IPS-20b (cell line): ENCODE results near the gene DUS1L.

Experiments used
- H3K27ac ChIP-seq: one replicate; pipeline ENCODE4 v1.5.1; 2013; ENCODE audit warnings: low read length
- H3K27me3 ChIP-seq: 2 replicates; pipeline ENCODE4 v1.6.1; 2013; ENCODE audit warnings: mild to moderate bottlenecking, low read length, inconsistent platforms; ENCODE audit not compliant: insufficient read depth
- H3K36me3 ChIP-seq: 2 replicates; pipeline ENCODE4 v1.6.1; 2013; ENCODE audit warnings: low read depth, mild to moderate bottlenecking, inconsistent platforms, low read length, moderate library complexity; ENCODE audit not compliant: insufficient read depth
- H3K4me1 ChIP-seq: 2 replicates; pipeline ENCODE4 v1.6.1; 2013; ENCODE audit warnings: mild to moderate bottlenecking, control low read depth, inconsistent platforms, low read length, moderate library complexity; ENCODE audit not compliant: insufficient read depth
- H3K4me3 ChIP-seq: 2 replicates; pipeline ENCODE4 v1.5.1; 2013; ENCODE audit warnings: mild to moderate bottlenecking, low read length, inconsistent platforms
- H3K9ac ChIP-seq: 2 replicates; pipeline ENCODE4 v1.6.1; 2013; ENCODE audit warnings: low read depth, mild to moderate bottlenecking, inconsistent platforms, low read length, moderate library complexity
- H3K9me3 ChIP-seq: 2 replicates; pipeline ENCODE4 v1.6.1; 2013; ENCODE audit warnings: mild to moderate bottlenecking, low read depth, low read length, inconsistent platforms; ENCODE audit not compliant: insufficient read depth

Gene DUS1L

GRCh38 chr17:82037092-82037888 lies 28.3 kb downstream of the DUS1L start, which contains the start of gene DCXR:
Gene DCXR (minus strand): TSS chr17:82037697. CDS start chr17:82037682, 15 bp downstream.
- peaks cover 5% of the 10 kb centered on the region; the same call in 1 of the 2 replicates for H3K36me3 ChIP-seq
- no peak within 1 kb of the TSS for H3K27ac ChIP-seq
- no peaks in the 10 kb centered on the region for H3K9me3 ChIP-seq
- H3K27me3 ChIP-seq = 0 out of 2 replicates have a peak, but pooled peaks cover 3% of the 10 kb centered on the region
- peaks cover 6% of the 10 kb centered on the region; the same call in 1 of the 2 replicates for H3K4me1 ChIP-seq
- peak within 1 kb of the TSS; percentile 73 for H3K4me3 ChIP-seq
- H3K9ac ChIP-seq = peak within 1 kb of the TSS; percentile 65; the same call in 1 of the 2 replicates

GRCh38 chr17:82036634-82037091 lies 28.9 kb downstream of the DUS1L start:
- H3K9ac ChIP-seq = peak overlapping the region; percentile 64; the same call in 1 of the 2 replicates
- H3K4me3 ChIP-seq = peak overlapping the region; percentile 73
- H3K36me3 ChIP-seq = peaks cover 5% of the 10 kb centered on the region; the same call in 1 of the 2 replicates
- no peak overlapping the region for H3K27ac ChIP-seq
- H3K27me3 ChIP-seq = 0 out of 2 replicates have a peak, but pooled peaks cover 3% of the 10 kb centered on the region
- H3K4me1 ChIP-seq = peaks cover 6% of the 10 kb centered on the region; the same call in 1 of the 2 replicates
- H3K9me3 ChIP-seq = no peaks in the 10 kb centered on the region

- H3K36me3 ChIP-seq = peaks cover 5% of the 10 kb centered on the region; the same call in 1 of the 2 replicates
- peak overlapping the region; percentile 73 for H3K4me3 ChIP-seq
- no peak overlapping the region for H3K27ac ChIP-seq
- H3K4me1 ChIP-seq = peaks cover 6% of the 10 kb centered on the region; the same call in 1 of the 2 replicates
- no peaks in the 10 kb centered on the region for H3K9me3 ChIP-seq
- H3K27me3 ChIP-seq = 0 out of 2 replicates have a peak, but pooled peaks cover 3% of the 10 kb centered on the region
- H3K9ac ChIP-seq = 0 out of 2 replicates have a peak overlapping the region, but pooled peaks have one; percentile 64
Observed at GRCh38 chr17:82035956-82036633, 29.5 kb downstream of the DUS1L start.

GRCh38 chr17:82035488-82035887 lies 30.1 kb downstream of the DUS1L start:
- Histone ChIP-seq H3K27me3 (0 out of 2 replicates have a peak, but pooled peaks cover 3% of the 10 kb centered on the region), H3K4me3 (no peak overlapping the region), H3K9me3 (no peaks in the 10 kb centered on the region), H3K36me3 (peaks cover 5% of the 10 kb centered on the region; the same call in 1 of the 2 replicates), H3K4me1 (peaks cover 6% of the 10 kb centered on the region; the same call in 1 of the 2 replicates), H3K9ac (no peak overlapping the region), H3K27ac (no peak overlapping the region)

GRCh38 chr17:82034371-82035011 lies 31.1 kb downstream of the DUS1L start:
- Histone ChIP-seq H3K9ac (no peak overlapping the region), H3K9me3 (no peaks in the 10 kb centered on the region), H3K4me3 (no peak overlapping the region), H3K27ac (no peak overlapping the region), H3K36me3 (peaks cover 5% of the 10 kb centered on the region; the same call in 1 of the 2 replicates), H3K4me1 (peaks cover 6% of the 10 kb centered on the region; the same call in 1 of the 2 replicates), H3K27me3 (0 out of 2 replicates have a peak, but pooled peaks cover 3% of the 10 kb centered on the region)

GRCh38 chr17:82033359-82034085 lies 32.1 kb downstream of the DUS1L start:
- Histone ChIP-seq H3K27ac (no peak overlapping the region), H3K9me3 (no peaks in the 10 kb centered on the region), H3K4me1 (peaks cover 6% of the 10 kb centered on the region; the same call in 1 of the 2 replicates), H3K27me3 (0 out of 2 replicates have a peak, but pooled peaks cover 3% of the 10 kb centered on the region), H3K36me3 (peaks cover 5% of the 10 kb centered on the region; the same call in 1 of the 2 replicates), H3K4me3 (no peak overlapping the region), H3K9ac (no peak overlapping the region)

- H3K4me3 ChIP-seq = peak overlapping the region; percentile 80
- H3K36me3 ChIP-seq = peaks cover 5% of the 10 kb centered on the region; the same call in 1 of the 2 replicates
- no peaks in the 10 kb centered on the region for H3K27me3 ChIP-seq
- no peaks in the 10 kb centered on the region for H3K9me3 ChIP-seq
- H3K4me1 ChIP-seq = peaks cover 3% of the 10 kb centered on the region; the same call in 1 of the 2 replicates
- no peak overlapping the region for H3K27ac ChIP-seq
- peak overlapping the region; percentile 74 for H3K9ac ChIP-seq
Observed at GRCh38 chr17:82031885-82032627, 33.5 kb downstream of the DUS1L start.

GRCh38 chr17:82031303-82031884 lies 34.2 kb downstream of the DUS1L start, which contains the start of gene RAC3:
Gene RAC3 (plus strand): TSS chr17:82031678. CDS start chr17:82031762, 84 bp downstream.
- Histone ChIP-seq H3K9ac (peak within 1 kb of the TSS; percentile 74), H3K4me3 (peak within 1 kb of the TSS; percentile 80), H3K27me3 (no peaks in the 10 kb centered on the region), H3K9me3 (no peaks in the 10 kb centered on the region), H3K27ac (no peak within 1 kb of the TSS), H3K4me1 (peaks cover 3% of the 10 kb centered on the region; the same call in 1 of the 2 replicates), H3K36me3 (peaks cover 5% of the 10 kb centered on the region; the same call in 1 of the 2 replicates)

GRCh38 chr17:82030470-82031302 lies 34.9 kb downstream of the DUS1L start:
- Histone ChIP-seq H3K27me3 (no peaks in the 10 kb centered on the region), H3K4me3 (peak overlapping the region; percentile 60), H3K4me1 (peaks cover 3% of the 10 kb centered on the region; the same call in 1 of the 2 replicates), H3K9ac (no peak overlapping the region), H3K36me3 (peaks cover 5% of the 10 kb centered on the region; the same call in 1 of the 2 replicates), H3K27ac (no peak overlapping the region), H3K9me3 (no peaks in the 10 kb centered on the region)
